Vagina (tissue), 2 donors: Measurements from ENCODE around the gene MED7. TPM values are rescaled to one million over a fixed set of nuclear protein-coding genes. Genes with fewer than 3 reads are reported as not detected.

Experiments
- DNase-seq, 2 donors: peaks; one replicate each; pipeline ENCODE4 v3.0.0-alpha.2; 2017; ENCODE audit errors: extremely low spot score in 2 of 2
- H3K27ac ChIP-seq: fragments of 200-600 bp; sonication (generic); one replicate; pipeline ENCODE4 v1.5.1; 2019
- H3K27me3 ChIP-seq: fragments of 200-600 bp; sonication (generic); one replicate; pipeline ENCODE4 v1.5.1; 2019
- H3K36me3 ChIP-seq, 2 donors: fragments of 200-600 bp; sonication (generic); one replicate each; pipeline ENCODE4 v1.5.1; 2017 to 2019
- H3K4me1 ChIP-seq: fragments of 200-600 bp; sonication (generic); one replicate; pipeline ENCODE4 v1.5.1; 2019
- H3K4me3 ChIP-seq, 2 donors: fragments of 200-600 bp; sonication (generic); 1 replicate in 1 of 2; 2 replicates in 1 of 2; pipeline ENCODE4 v1.5.1; 2016 to 2019
- H3K9me3 ChIP-seq: fragments of 200-600 bp; sonication (generic); one replicate; pipeline ENCODE4 v1.5.1; 2019
- CTCF ChIP-seq, 3 experiments: fragments of 450-650 bp in 2 of 3; fragments of 200-600 bp in 1 of 3; sonication (generic) in 1 of 3; IDR thresholded peaks; one replicate each; pipeline ENCODE4 v1.5.1; 2017 to 2019; ENCODE audit warnings: antibody characterized with exemption in 3 of 3, mild to moderate bottlenecking in 2 of 3, moderate library complexity in 2 of 3
- POLR2A ChIP-seq, 2 donors: fragments of 450-650 bp; IDR thresholded peaks; one replicate each; pipeline ENCODE4 v1.6.1; 2017; ENCODE audit warnings: antibody characterized with exemption in 2 of 2, mild to moderate bottlenecking in 2 of 2, moderate library complexity in 2 of 2
- POLR2AphosphoS5 ChIP-seq, 2 donors: sonication (generic); formaldehyde crosslinking; IDR thresholded peaks; one replicate each; pipeline ENCODE4 v1.9.0; 2017; ENCODE audit warnings: antibody characterized with exemption in 2 of 2, mild to moderate bottlenecking in 2 of 2, low read depth in 1 of 2; ENCODE audit not compliant: insufficient read depth in 1 of 2
- intact Hi-C: fragments of 100-400 bp; cut with DNase I; formaldehyde crosslinking; loops from one replicate; pipeline ENCODE4 v1.15.1; 2023
- total RNA-seq: library from RNA; depleted of rRNA; stranded (reverse); fragments of >200 nt; gene quantifications from one replicate; pipeline ENCODE4 v1.2.3, GENCODE V29; 2016

The MED7 gene
- total RNA-seq, 1 donor from 2014 or later = 19.4 TPM

- intact Hi-C loops = no loop called here
- Histone ChIP-seq H3K9me3 (no peaks in the 10 kb centered on the region), H3K4me3 (no peak overlapping the region), H3K36me3 (no peaks in the 10 kb centered on the region), H3K27me3 (no peaks in the 10 kb centered on the region), H3K27ac (no peak overlapping the region), H3K4me1 (no peaks in the 10 kb centered on the region)
- TF ChIP-seq CTCF (IDR thresholded peaks at IDR 0.05) (no peak), POLR2AphosphoS5 (IDR thresholded peaks at IDR 0.05; ENCODE audit: insufficient read depth in 1 of 2, low read depth in 1 of 2) (no peak), POLR2A (IDR thresholded peaks at IDR 0.05) (no peak)
- DNase-seq = peak in 1 of 2 donors; percentile 67
Measured at GRCh38 chr5:157162919-157163510, 20.4 kb upstream of the MED7 start.

DNA sequence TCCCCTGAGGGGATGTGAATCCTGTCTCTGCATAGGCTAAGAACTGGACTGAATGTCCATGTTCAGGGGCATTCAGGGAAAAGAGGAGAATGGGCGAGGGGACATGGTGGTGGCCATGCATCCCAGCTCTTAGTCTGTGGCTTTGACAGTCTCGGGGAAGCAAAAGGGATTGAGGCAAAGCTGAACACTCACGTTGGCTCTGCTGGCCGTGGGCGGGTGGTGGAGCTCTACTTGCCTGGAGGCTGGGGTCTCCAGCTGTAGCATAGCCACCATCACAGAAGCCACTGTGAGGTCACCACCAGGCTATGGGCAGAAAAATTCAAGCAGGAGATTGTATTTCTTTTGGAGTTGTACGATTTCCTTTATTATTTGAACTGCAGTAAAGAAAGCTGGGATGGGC lies 19.3 kb upstream of the MED7 start:
- no peak overlapping the region for H3K27ac ChIP-seq
- H3K9me3 ChIP-seq = no peaks in the 10 kb centered on the region
- H3K4me1 ChIP-seq = no peaks in the 10 kb centered on the region
- intact Hi-C loops = no loop called here
- no peak overlapping the region for H3K4me3 ChIP-seq
- H3K27me3 ChIP-seq = no peaks in the 10 kb centered on the region
- H3K36me3 ChIP-seq = no peaks in the 10 kb centered on the region
- peak in 1 of 2 donors; percentile 28 for DNase-seq
- no peak for TF ChIP-seq POLR2A (IDR thresholded peaks at IDR 0.05)
- no peak for TF ChIP-seq CTCF (IDR thresholded peaks at IDR 0.05)
- no peak for TF ChIP-seq POLR2AphosphoS5 (IDR thresholded peaks at IDR 0.05; ENCODE audit: insufficient read depth in 1 of 2, low read depth in 1 of 2)

DNA sequence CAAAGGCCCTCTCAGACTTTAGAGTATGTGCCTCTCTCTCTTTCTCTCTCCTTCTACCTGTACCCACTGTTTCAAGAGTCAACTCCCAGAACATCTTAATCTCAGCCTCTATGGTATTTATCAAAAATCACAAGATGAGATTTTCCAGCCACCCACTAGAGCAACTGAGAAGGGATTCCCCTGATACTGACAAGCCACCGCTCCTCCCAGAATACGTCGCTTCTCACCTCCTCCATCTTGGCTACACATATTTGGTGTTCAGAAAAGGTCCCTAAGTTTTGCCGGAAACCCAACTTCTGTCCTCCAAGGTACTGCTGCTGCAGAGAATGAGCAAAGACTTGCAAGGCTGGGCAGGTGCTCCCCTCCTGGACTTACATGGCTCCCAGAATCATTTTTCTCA lies 17.3 kb upstream of the MED7 start:
- Histone ChIP-seq H3K9me3 (no peaks in the 10 kb centered on the region), H3K4me1 (no peaks in the 10 kb centered on the region), H3K27ac (no peak overlapping the region), H3K27me3 (no peaks in the 10 kb centered on the region), H3K4me3 (no peak overlapping the region), H3K36me3 (no peaks in the 10 kb centered on the region)
- intact Hi-C loops = no loop called here
- DNase-seq = no peak
- TF ChIP-seq CTCF (IDR thresholded peaks at IDR 0.05) (no peak), POLR2A (IDR thresholded peaks at IDR 0.05) (no peak), POLR2AphosphoS5 (IDR thresholded peaks at IDR 0.05; ENCODE audit: insufficient read depth in 1 of 2, low read depth in 1 of 2) (no peak)

- TF ChIP-seq POLR2AphosphoS5 (IDR thresholded peaks at IDR 0.05; ENCODE audit: insufficient read depth in 1 of 2, low read depth in 1 of 2) (no peak), CTCF (IDR thresholded peaks at IDR 0.05) (no peak), POLR2A (IDR thresholded peaks at IDR 0.05) (no peak)
- intact Hi-C loops = no loop called here
- Histone ChIP-seq H3K27ac (no peak overlapping the region), H3K9me3 (no peaks in the 10 kb centered on the region), H3K36me3 (no peaks in the 10 kb centered on the region), H3K4me3 (no peak overlapping the region), H3K27me3 (no peaks in the 10 kb centered on the region), H3K4me1 (no peaks in the 10 kb centered on the region)
- no peak for DNase-seq
Measured at GRCh38 chr5:157159209-157159751, 16.6 kb upstream of the MED7 start.

DNA sequence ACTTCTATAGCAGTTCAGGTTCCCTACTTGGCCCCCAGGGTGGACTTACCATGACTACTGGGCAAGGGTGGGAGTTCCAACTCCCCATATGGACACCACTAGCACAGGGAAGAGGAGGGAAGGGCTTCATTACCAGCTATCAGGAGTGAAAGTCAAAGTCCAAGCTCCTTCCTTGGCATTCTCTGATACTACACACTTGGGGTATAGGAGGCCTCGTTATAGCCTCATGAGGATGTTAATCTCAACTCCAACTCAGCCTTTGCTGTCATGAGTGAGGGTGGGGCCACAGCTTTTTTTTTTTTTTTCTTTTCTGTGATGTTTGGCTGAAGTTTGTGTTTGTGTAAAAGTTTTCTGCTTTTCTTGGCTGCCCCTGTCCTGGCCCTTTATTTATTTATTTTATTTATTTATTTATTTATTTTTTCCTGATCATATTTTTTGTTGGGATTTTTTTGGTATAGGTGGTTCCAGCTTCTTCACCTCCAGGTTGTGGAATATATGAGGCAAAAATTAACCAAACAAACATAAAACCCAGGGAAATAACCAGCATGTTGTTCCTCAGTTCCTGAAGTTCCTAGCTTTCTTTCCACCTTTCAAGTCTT lies 14.7 kb upstream of the MED7 start:
- no peaks in the 10 kb centered on the region for H3K27me3 ChIP-seq
- H3K27ac ChIP-seq = no peak overlapping the region
- no peaks in the 10 kb centered on the region for H3K36me3 ChIP-seq
- no peak for DNase-seq
- intact Hi-C loops = no loop called here
- no peaks in the 10 kb centered on the region for H3K4me1 ChIP-seq
- H3K9me3 ChIP-seq = no peaks in the 10 kb centered on the region
- H3K4me3 ChIP-seq = no peak overlapping the region
- no peak for TF ChIP-seq CTCF (IDR thresholded peaks at IDR 0.05)
- TF ChIP-seq POLR2A (IDR thresholded peaks at IDR 0.05) = no peak
- no peak for TF ChIP-seq POLR2AphosphoS5 (IDR thresholded peaks at IDR 0.05; ENCODE audit: insufficient read depth in 1 of 2, low read depth in 1 of 2)
